GM12878 (cell line): ENCODE data around the gene MCEMP1. TPM values are rescaled to one million over a fixed set of nuclear protein-coding genes. Genes with fewer than 3 reads are reported as not detected.

ENCODE experiments used
- ATAC-seq: fragments of 200-7000 bp; cut with Tn5 transposase; 3 replicates; pipeline ENCODE4 v1.9.1; 2020; ENCODE audit warnings: mild to moderate bottlenecking, moderate library complexity
- BruUV-seq: library from RNA; stranded (reverse); fragments of 400-500 nt; replicated peaks from 2 replicates; lab custom pipeline; 2021; lab: Mats Ljungman, UMichigan
- CTCF ChIA-PET: fragments of 300-600 bp; sonication (Branson Sonifier 250); formaldehyde crosslinking; extraction: SDS; loops from one replicate; lab custom pipeline; 2021; ENCODE audit warnings: inconsistent platforms; lab: Yijun Ruan, JAX
- POLR2A ChIA-PET: fragments of 350-600 bp; formaldehyde crosslinking; extraction: SDS; loops from one replicate; lab custom pipeline; 2021; ENCODE audit warnings: inconsistent platforms; lab: Charles Lee
- RAD21 ChIA-PET: fragments of 300-600 bp; sonication (Branson Sonifier 250); formaldehyde crosslinking; loops from one replicate; lab custom pipeline; 2023; ENCODE audit warnings: antibody characterized with exemption; ENCODE audit not compliant: unreplicated experiment; lab: Charles Lee
- SMC1A ChIA-PET: fragments of 300-600 bp; sonication (Branson Sonifier 250); formaldehyde crosslinking; loops from one replicate; lab custom pipeline; 2023; ENCODE audit not compliant: unreplicated experiment, uncharacterized antibody; lab: Charles Lee
- DNase-seq: peaks from one replicate; pipeline ENCODE4 v3.0.0-alpha.2; 2011; ENCODE audit warnings: low read depth, low spot score
- FAIRE-seq: peaks from 3 replicates; lab custom pipeline; 2011; peaks lifted over from hg19 to GRCh38; lab: Jason Lieb, UNC
- H2AFZ ChIP-seq: 2 replicates; pipeline ENCODE4 v1.6.0; 2011; ENCODE audit warnings: low read depth, low read length, control low read depth; ENCODE audit not compliant: control insufficient read depth
- H3K27ac ChIP-seq: 2 replicates; pipeline ENCODE4 v1.5.1; 2011; ENCODE audit warnings: control low read depth; ENCODE audit not compliant: control insufficient read depth, insufficient read depth
- H3K27me3 ChIP-seq, 2 experiments: replicated peaks in 1 of 2; 2 replicates each; pipeline versions ENCODE4 v1.6.0 to v1.6.1; 2011; ENCODE audit warnings: low read length in 1 of 2; ENCODE audit not compliant: control insufficient read depth in 2 of 2, insufficient read depth in 2 of 2
- H3K36me3 ChIP-seq, 2 experiments: 2 replicates each; pipeline ENCODE4 v1.5.1; 2011; ENCODE audit warnings: low read length in 1 of 2; ENCODE audit not compliant: control insufficient read depth in 2 of 2, insufficient read depth in 2 of 2
- H3K4me1 ChIP-seq: 2 replicates; pipeline ENCODE4 v1.6.1; 2011; ENCODE audit warnings: mild to moderate bottlenecking, low read length, moderate library complexity, mixed read lengths; ENCODE audit not compliant: control insufficient read depth, insufficient read depth
- H3K4me2 ChIP-seq: 2 replicates; pipeline ENCODE4 v1.6.0; 2011; ENCODE audit warnings: control low read depth; ENCODE audit not compliant: control insufficient read depth, insufficient read depth
- H3K4me3 ChIP-seq: fragments of 200-600 bp; sonication (generic); 2 replicates; pipeline ENCODE4 v1.5.1; 2016
- H3K79me2 ChIP-seq: 2 replicates; pipeline ENCODE4 v1.6.0; 2011; ENCODE audit warnings: low read length; ENCODE audit not compliant: control insufficient read depth, insufficient read depth
- H3K9ac ChIP-seq: 2 replicates; pipeline ENCODE4 v1.8.0; 2011; ENCODE audit warnings: low read length, control low read depth, mixed read lengths; ENCODE audit not compliant: control insufficient read depth, insufficient read depth
- H3K9me3 ChIP-seq: replicated peaks from 3 replicates; pipeline ENCODE4 v1.5.1; 2011; ENCODE audit warnings: mild to moderate bottlenecking, low read length; ENCODE audit not compliant: control insufficient read depth, insufficient read depth
- H4K20me1 ChIP-seq: 2 replicates; pipeline ENCODE4 v1.6.0; 2011; ENCODE audit not compliant: control insufficient read depth, insufficient read depth
- ASH2L ChIP-seq: fragments of 300-600, 200-600 bp; sonication (generic); IDR thresholded peaks from 2 replicates; pipeline ENCODE4 v1.6.1; 2017; ENCODE audit warnings: low read depth, mild to moderate bottlenecking, borderline replicate concordance
- BACH1 ChIP-seq: fragments of 450-650 bp; IDR thresholded peaks from 2 replicates; pipeline ENCODE4 v1.6.1; 2017; ENCODE audit warnings: mild to moderate bottlenecking, borderline replicate concordance
- BCL3 ChIP-seq: IDR thresholded peaks from 2 replicates; pipeline ENCODE4 v1.6.1; 2011; ENCODE audit warnings: borderline replicate concordance, low read depth, mild to moderate bottlenecking, moderate library complexity, low read length; ENCODE audit not compliant: insufficient read depth, poor library complexity, severe bottlenecking
- CBFB ChIP-seq: IDR thresholded peaks from 2 replicates; pipeline ENCODE4 v1.6.1; 2016; ENCODE audit warnings: antibody characterized with exemption, low read depth
- FOS ChIP-seq: IDR thresholded peaks from 3 replicates; pipeline ENCODE4 v1.6.1; 2011; ENCODE audit warnings: borderline replicate concordance; ENCODE audit not compliant: insufficient read length; ENCODE audit errors: extremely low read depth
- HDAC6 ChIP-seq: fragments of 200-600 bp; sonication (generic); IDR thresholded peaks from one replicate; pipeline ENCODE4 v1.8.0; 2017; ENCODE audit warnings: antibody characterized with exemption; ENCODE audit not compliant: unreplicated experiment
- IRF4 ChIP-seq: IDR thresholded peaks from 2 replicates; pipeline ENCODE4 v1.6.1; 2011; ENCODE audit warnings: low read depth, low read length
- MLLT1 ChIP-seq: fragments of 450-650 bp; IDR thresholded peaks from 2 replicates; pipeline ENCODE4 v1.6.1; 2016; ENCODE audit warnings: mild to moderate bottlenecking
- MTA3 ChIP-seq: IDR thresholded peaks from 2 replicates; pipeline ENCODE4 v1.6.1; 2012; ENCODE audit warnings: low read length, inconsistent platforms, borderline replicate concordance
- NRF1 ChIP-seq: conservative IDR thresholded peaks from 2 replicates; pipeline ENCODE4 v1.6.1; 2011; ENCODE audit warnings: mild to moderate bottlenecking, low read depth, low read length, improper control_type of control experiment
- SIX5 ChIP-seq: IDR thresholded peaks from 2 replicates; pipeline ENCODE4 v1.6.1; 2011; ENCODE audit warnings: mild to moderate bottlenecking, low read depth, low read length, moderate library complexity; ENCODE audit not compliant: severe bottlenecking
- SMC3 ChIP-seq: IDR thresholded peaks from 2 replicates; pipeline ENCODE4 v1.6.1; 2011; ENCODE audit warnings: low read length, improper control_type of control experiment, borderline replicate concordance
- TCF12 ChIP-seq: IDR thresholded peaks from 2 replicates; pipeline ENCODE4 v1.6.1; 2011; ENCODE audit warnings: low read depth, mild to moderate bottlenecking, low read length
- ZBTB4 ChIP-seq: fragments of 450-650 bp; formaldehyde crosslinking; IDR thresholded peaks from 2 replicates; pipeline ENCODE4 v1.4.0; 2022; ENCODE audit warnings: mild to moderate bottlenecking, moderate library complexity
- ZNF687 ChIP-seq: fragments of 450-650 bp; IDR thresholded peaks from 2 replicates; pipeline ENCODE4 v1.6.1; 2017; ENCODE audit warnings: mild to moderate bottlenecking, moderate library complexity
- WGBS: methylation state at CpG from one replicate; pipeline ENCODE4 v1.1.6; 2016; ENCODE audit warnings: low lambda C conversion rate; ENCODE audit not compliant: insufficient replicate concordance, insufficient coverage; ENCODE audit errors: missing lambda C conversion rate; 5-methylcytosine and 5-hydroxymethylcytosine counted together
- in situ Hi-C: fragments of 300-500 bp; cut with MboI; formaldehyde crosslinking; loops from 9 replicates; pipeline ENCODE4 v1.14.3; 2018; ENCODE audit warnings: mixed read lengths
- intact Hi-C: fragments of 100-400 bp; cut with micrococcal nuclease; formaldehyde crosslinking; loops from one replicate; pipeline ENCODE4 v1.14.2; 2022; ENCODE audit not compliant: unreplicated experiment
- polyA plus RNA-seq, 11 experiments: library from polyadenylated mRNA; depleted of rRNA in 4 of 11; unstranded in 6 of 11; stranded (reverse) in 5 of 11; fragments of >200 nt; fragmentation: Nextera tagmentation in 4 of 11; fragmentation: Illumina TruSeq in 1 of 11; extraction: Ambion mirVana in 4 of 11; extraction: Trizol in 1 of 11; gene quantifications; 1 replicate in 1 of 11; 2 replicates in 10 of 11; pipeline versions ENCODE4 v1.2.1 to v1.2.3, GENCODE V29; 2011 to 2016; ENCODE audit warnings: inconsistent platforms in 2 of 11, missing spikeins in 2 of 11, low read depth in 1 of 11
- total RNA-seq, 4 experiments: library from RNA; depleted of rRNA in 3 of 4; stranded (reverse); fragments of >200 nt in 3 of 4; fragmentation: Illumina TruSeq in 1 of 4; extraction: Trizol in 1 of 4; gene quantifications; 2 replicates each; pipeline versions ENCODE4 v1.2.1 to v1.2.3, GENCODE V29; 2013 to 2021

Gene MCEMP1
- total and polyA plus RNA-seq, 10 of the 15 experiments (the other 5 are each of a cell fraction or from before 2014, with no cell fraction given) = 0.08 to 0.55 (median 0.26) TPM; not detected in 1

GRCh38 chr19:7663706-7664105, 13.2 kb upstream of the MCEMP1 start:
- Histone ChIP-seq H3K27ac (no peak overlapping the region), H3K27me3 (no peaks in the 10 kb centered on the region), H3K36me3 (no peaks in the 10 kb centered on the region), H3K4me1 (peaks cover 4% of the 10 kb centered on the region), H3K9me3 (no peaks in the 10 kb centered on the region), H2AFZ (no peak overlapping the region), H3K4me3 (no peak overlapping the region), H3K4me2 (no peak overlapping the region), H3K79me2 (no peaks in the 10 kb centered on the region), H4K20me1 (no peaks in the 10 kb centered on the region), H3K9ac (no peak overlapping the region)
- intact Hi-C loops = no loop called here
- FAIRE-seq (no peak), ATAC-seq (no peak), DNase-seq (no peak)
- RAD21 ChIA-PET = no interaction called here
- CTCF ChIA-PET = no interaction called here
- SMC1A ChIA-PET = no interaction called here
- POLR2A ChIA-PET = no interaction called here
- BruUV-seq = no TSS peak
- 70% methylated on average over 7 of the region's 7 CpGs for WGBS
- in situ Hi-C loops = no loop called here
- TF ChIP-seq ZBTB4 (CRISPR knock-in tag) = no peak
- no peak for TF ChIP-seq ASH2L
- no peak for TF ChIP-seq IRF4
- TF ChIP-seq CBFB = no peak
- TF ChIP-seq TCF12 = no peak
- no peak for TF ChIP-seq SMC3
- no peak for TF ChIP-seq MLLT1
- TF ChIP-seq BACH1 = no peak
- no peak for TF ChIP-seq ZNF687
- no peak for TF ChIP-seq MTA3
- no peak for TF ChIP-seq NRF1
- TF ChIP-seq HDAC6 = no peak
- TF ChIP-seq FOS = no peak
- no peak for TF ChIP-seq SIX5
- TF ChIP-seq BCL3 = no peak
